Progenitor cell of endocrine pancreas (in vitro differentiated cells): ENCODE measurements around the gene NUP88. TPM values are rescaled to one million over a fixed set of nuclear protein-coding genes. Genes with fewer than 3 reads are reported as not detected.
"Not testable (repeated sequence)": the region's sequence is repeated elsewhere in the genome, so short reads cannot be mapped to it uniquely, and the experiment has no call there.

Experiments used
- DNase-seq: peaks from one replicate; pipeline ENCODE4 v3.0.0; 2021; ENCODE audit warnings: low spot score; ENCODE audit not compliant: unreplicated experiment
- H3K27ac Mint-ChIP-seq: 2 replicates; pipeline ENCODE4 v1.8.0; 2021; ENCODE audit warnings: mild to moderate bottlenecking, moderate library complexity, mixed read lengths
- H3K27me3 Mint-ChIP-seq: 2 replicates; pipeline ENCODE4 v1.8.0; 2021; ENCODE audit warnings: mixed read lengths
- H3K36me3 Mint-ChIP-seq: 2 replicates; pipeline ENCODE4 v1.8.0; 2022; ENCODE audit warnings: mixed read lengths; ENCODE audit not compliant: insufficient read depth
- H3K4me1 Mint-ChIP-seq: 2 replicates; pipeline ENCODE4 v1.8.0; 2021; ENCODE audit warnings: low read depth, mixed read lengths
- H3K4me3 Mint-ChIP-seq: 2 replicates; pipeline ENCODE4 v1.8.0; 2021; ENCODE audit warnings: low read depth, mild to moderate bottlenecking, moderate library complexity, mixed read lengths
- H3K9me3 Mint-ChIP-seq: 2 replicates; pipeline ENCODE4 v1.8.0; 2021; ENCODE audit warnings: low read depth, mixed read lengths
- CTCF ChIP-seq: fragments of 200-600 bp; sonication (generic); IDR thresholded peaks from one replicate; pipeline ENCODE4 v1.5.0; 2021; ENCODE audit warnings: antibody characterized with exemption, mild to moderate bottlenecking; ENCODE audit not compliant: unreplicated experiment
- total RNA-seq: library from RNA; stranded (reverse); gene quantifications from 2 replicates; pipeline ENCODE4 v1.2.1, GENCODE V29; 2021

The NUP88 gene
- total RNA-seq, 1 donor from 2014 or later, result 64.9 TPM

- Mint-ChIP-seq H3K9me3 (no peaks in the 10 kb centered on the region), H3K36me3 (peaks cover 12% of the 10 kb centered on the region), H3K27me3 (no peaks in the 10 kb centered on the region), H3K27ac (peak overlapping the region; percentile 89), H3K4me1 (peaks cover 11% of the 10 kb centered on the region), H3K4me3 (peak overlapping the region; percentile 85)
- TF ChIP-seq CTCF, result no peak
- DNase-seq, result no peak
These were observed 18.4 kb upstream of the NUP88 start for GRCh38 chr17:5437721-5438317.

GRCh38 chr17:5435781-5436315 is 16.4 kb upstream of the NUP88 start:
- H3K4me1 Mint-ChIP-seq, result peaks cover 11% of the 10 kb centered on the region
- not testable (repeated sequence) for H3K4me3 Mint-ChIP-seq, H3K27me3 Mint-ChIP-seq, H3K9me3 Mint-ChIP-seq, H3K27ac Mint-ChIP-seq, DNase-seq
- H3K36me3 Mint-ChIP-seq, result peaks cover 20% of the 10 kb centered on the region

- Mint-ChIP-seq H3K4me1 (peaks cover 11% of the 10 kb centered on the region), H3K9me3 (no peaks in the 10 kb centered on the region), H3K27me3 (no peaks in the 10 kb centered on the region), H3K4me3 (no peak overlapping the region), H3K36me3 (peaks cover 24% of the 10 kb centered on the region), H3K27ac (no peak overlapping the region)
- TF ChIP-seq CTCF, result no peak
- no peak for DNase-seq
These were observed 15.5 kb upstream of the NUP88 start for GRCh38 chr17:5434984-5435383.

GRCh38 chr17:5431949-5432556 is 12.6 kb upstream of the NUP88 start:
- H3K4me1 Mint-ChIP-seq, result no peaks in the 10 kb centered on the region
- TF ChIP-seq CTCF, result no peak
- H3K27me3 Mint-ChIP-seq, result no peaks in the 10 kb centered on the region
- H3K4me3 Mint-ChIP-seq, result no peak overlapping the region
- no peak for DNase-seq
- no peaks in the 10 kb centered on the region for H3K9me3 Mint-ChIP-seq
- H3K36me3 Mint-ChIP-seq, result peaks cover 34% of the 10 kb centered on the region
- peak overlapping the region; percentile 35 for H3K27ac Mint-ChIP-seq

- not testable (repeated sequence) for H3K4me3 Mint-ChIP-seq, H3K4me1 Mint-ChIP-seq, DNase-seq, H3K27me3 Mint-ChIP-seq, H3K9me3 Mint-ChIP-seq
- Mint-ChIP-seq H3K36me3 (peaks cover 35% of the 10 kb centered on the region), H3K27ac (peak overlapping the region; percentile 93)
These were observed 11.8 kb upstream of the NUP88 start for GRCh38 chr17:5431234-5431633.

- H3K36me3 Mint-ChIP-seq, result peaks cover 39% of the 10 kb centered on the region
- H3K27ac Mint-ChIP-seq, result peak overlapping the region; percentile 93
These were observed 11.0 kb upstream of the NUP88 start for GRCh38 chr17:5430413-5430999.

More at GRCh38 chr17:5430413-5430999, 11.0 kb upstream of the NUP88 start:
- Mint-ChIP-seq H3K27me3 (no peaks in the 10 kb centered on the region), H3K4me3 (no peak overlapping the region), H3K4me1 (no peaks in the 10 kb centered on the region), H3K9me3 (no peaks in the 10 kb centered on the region)
- TF ChIP-seq CTCF, result no peak
- no peak for DNase-seq
